ENCODE results near the gene GREB1. TPM values are rescaled to one million over a fixed set of nuclear protein-coding genes. Genes with fewer than 3 reads are reported as not detected.

GREB1 gene
- total RNA-seq, 1 experiment from 2014 or later = 6.2 TPM

GRCh38 chr2:11681722-11682589, 148.1 kb downstream of the GREB1 start (continued):
- no peak for TF ChIP-seq REST (IDR thresholded peaks at IDR 0.05; ENCODE audit: low read depth)

DNA sequence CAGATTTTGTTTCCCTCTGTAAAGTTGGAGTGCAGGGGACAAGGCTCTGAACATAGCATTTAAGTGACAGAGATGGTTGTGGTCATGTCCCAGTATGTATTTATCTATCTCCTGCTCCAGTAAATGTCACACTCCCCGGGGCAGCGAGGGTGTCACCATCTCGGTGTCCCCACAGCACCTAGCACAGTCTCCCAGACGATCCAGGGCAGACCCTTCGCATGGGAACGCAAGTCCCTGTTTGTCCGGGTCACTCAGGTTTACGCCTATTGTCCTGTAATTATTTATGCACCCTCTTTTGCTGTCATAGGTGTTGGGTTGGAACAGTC, 148.7 kb downstream of the GREB1 start:
- Histone ChIP-seq H2AFZ (ENCODE audit: low read depth, low read length, poor library complexity, severe bottlenecking) (no peak overlapping the region), H3K27me3 (ENCODE audit: insufficient read depth, low read length) (no peaks in the 10 kb centered on the region), H3K79me2 (ENCODE audit: insufficient read depth, low read length) (no peaks in the 10 kb centered on the region), H3K4me1 (ENCODE audit: control insufficient read depth in 1 of 2, insufficient read depth in 2 of 2, low read length in 2 of 2) (peaks cover 9 to 12% of the 10 kb centered on the region in 2 experiments; a peak in 2 of 4 replicates), H3K4me3 (replicated peaks in 1 of 2; ENCODE audit: low read depth in 1 of 2, low read length in 2 of 2) (no peak overlapping the region), H3K9me2 (ENCODE audit: insufficient read depth) (no peaks in the 10 kb centered on the region), H3K4me2 (ENCODE audit: low read length) (no peak overlapping the region), H3K9me3 (ENCODE audit: control insufficient read depth in 1 of 2, insufficient read depth in 1 of 2, low read depth in 1 of 2, low read length in 2 of 2) (no peaks in the 10 kb centered on the region), H3K27ac (ENCODE audit: low read depth, low read length) (no peak overlapping the region), H3K36me3 (ENCODE audit: control insufficient read depth in 1 of 2, insufficient read depth in 2 of 2, low read length in 2 of 2) (no peaks in the 10 kb centered on the region), H4K20me1 (ENCODE audit: insufficient read depth) (no peaks in the 10 kb centered on the region), H3K9ac (ENCODE audit: low read length) (no peak overlapping the region)
- no TSS peak for BruUV-seq (replicated peaks)
- ChIA-PET RAD21 (ENCODE audit: low non-redundant PET in 1 of 2, low total read pairs in 2 of 2, uncharacterized antibody in 2 of 2, unreplicated experiment in 2 of 2) (no interaction called here), POLR2A (no interaction called here), CTCF (interaction anchor here (1.9 kb wide), 1 partner anchor 550 kb away, joined by 7 read pairs; a partner anchor contains a TSS)
- ATAC-seq (no peak), DNase-seq (ENCODE audit: low read depth, low spot score) (no peak)
- intact Hi-C loops (cut with micrococcal nuclease) = loop anchor here (2.0 to 5.0 kb wide), 3 partner anchors 100 to 550 kb away; a partner anchor contains a TSS
- TF ChIP-seq EZH2 (IDR thresholded peaks at IDR 0.05) = no peak
- no peak for TF ChIP-seq CEBPB (IDR thresholded peaks at IDR 0.05; ENCODE audit: low read depth)
- no peak for TF ChIP-seq TCF7L2 (IDR thresholded peaks at IDR 0.05; ENCODE audit: borderline replicate concordance, extremely low read depth, insufficient read depth, insufficient read length)
- no peak for TF ChIP-seq MAX (IDR thresholded peaks at IDR 0.05)
- TF ChIP-seq RAD21 (IDR thresholded peaks at IDR 0.05; ENCODE audit: low read depth) = no peak
- no peak for TF ChIP-seq ZNF274 (IDR thresholded peaks at IDR 0.05; ENCODE audit: low read depth, low read length)
- TF ChIP-seq, protein P1, sequence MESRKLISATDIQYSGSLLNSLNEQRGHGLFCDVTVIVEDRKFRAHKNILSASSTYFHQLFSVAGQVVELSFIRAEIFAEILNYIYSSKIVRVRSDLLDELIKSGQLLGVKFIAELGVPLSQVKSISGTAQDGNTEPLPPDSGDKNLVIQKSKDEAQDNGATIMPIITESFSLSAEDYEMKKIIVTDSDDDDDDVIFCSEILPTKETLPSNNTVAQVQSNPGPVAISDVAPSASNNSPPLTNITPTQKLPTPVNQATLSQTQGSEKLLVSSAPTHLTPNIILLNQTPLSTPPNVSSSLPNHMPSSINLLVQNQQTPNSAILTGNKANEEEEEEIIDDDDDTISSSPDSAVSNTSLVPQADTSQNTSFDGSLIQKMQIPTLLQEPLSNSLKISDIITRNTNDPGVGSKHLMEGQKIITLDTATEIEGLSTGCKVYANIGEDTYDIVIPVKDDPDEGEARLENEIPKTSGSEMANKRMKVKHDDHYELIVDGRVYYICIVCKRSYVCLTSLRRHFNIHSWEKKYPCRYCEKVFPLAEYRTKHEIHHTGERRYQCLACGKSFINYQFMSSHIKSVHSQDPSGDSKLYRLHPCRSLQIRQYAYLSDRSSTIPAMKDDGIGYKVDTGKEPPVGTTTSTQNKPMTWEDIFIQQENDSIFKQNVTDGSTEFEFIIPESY (IDR thresholded peaks at IDR 0.05; ENCODE audit: extremely low read depth, insufficient replicate concordance, low read length) = no peak
- no peak for TF ChIP-seq REST (IDR thresholded peaks at IDR 0.05; ENCODE audit: low read depth)
- no peak for TF ChIP-seq SRF (IDR thresholded peaks at IDR 0.05; ENCODE audit: low read depth)
- TF ChIP-seq SIN3A (IDR thresholded peaks at IDR 0.05; ENCODE audit: low read depth) = no peak
- TF ChIP-seq EGR1 (IDR thresholded peaks at IDR 0.05; ENCODE audit: low read depth) = no peak
- no peak for TF ChIP-seq POLR2A (IDR thresholded peaks at IDR 0.05; ENCODE audit: borderline replicate concordance, extremely low read depth, insufficient read depth, insufficient read length)
- no peak for TF ChIP-seq POLR2AphosphoS5 (IDR thresholded peaks at IDR 0.05; ENCODE audit: low read depth, low read length)
- TF ChIP-seq JUND (IDR thresholded peaks at IDR 0.05) = no peak
- no peak for TF ChIP-seq ZFX (IDR thresholded peaks at IDR 0.05)
- no peak for TF ChIP-seq FOSL1 (IDR thresholded peaks at IDR 0.05; ENCODE audit: low read depth)
